Measurements from ENCODE around the gene PGAP1.

The PGAP1 gene

DNA sequence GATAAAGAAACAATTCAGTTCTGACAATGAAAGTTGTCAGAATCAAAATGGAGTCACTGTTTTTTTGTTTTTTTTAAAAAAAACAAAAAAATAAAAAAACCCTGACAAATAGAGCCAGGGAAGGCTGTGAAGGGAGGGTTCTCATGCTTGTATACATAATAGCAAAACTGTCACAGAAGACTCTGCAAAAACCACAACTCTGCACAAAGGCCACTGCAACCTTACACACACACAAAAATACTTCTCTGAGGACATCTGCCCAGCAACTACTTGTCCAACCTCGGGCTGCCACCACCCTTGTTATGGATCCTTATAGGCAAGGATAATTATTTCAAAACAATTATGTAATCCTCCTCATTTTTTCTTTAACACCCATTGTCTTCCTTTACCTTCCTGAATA lies 75.4 kb downstream of the PGAP1 start:
- TF ChIP-seq TAF1 (IDR thresholded peaks at IDR 0.05; ENCODE audit: borderline replicate concordance, insufficient read depth, low read length) = no peak
- no peak for TF ChIP-seq SIN3A (IDR thresholded peaks at IDR 0.05; ENCODE audit: borderline replicate concordance, insufficient read depth, low read length)
- TF ChIP-seq POLR2AphosphoS5 (IDR thresholded peaks at IDR 0.05; ENCODE audit: low read depth, low read length) = no peak
- TF ChIP-seq FOXP2 (optimal IDR thresholded peaks at IDR 0.05; ENCODE audit: borderline replicate concordance, extremely low read depth, extremely low read length, insufficient read depth) = no peak
- TF ChIP-seq, protein P1, sequence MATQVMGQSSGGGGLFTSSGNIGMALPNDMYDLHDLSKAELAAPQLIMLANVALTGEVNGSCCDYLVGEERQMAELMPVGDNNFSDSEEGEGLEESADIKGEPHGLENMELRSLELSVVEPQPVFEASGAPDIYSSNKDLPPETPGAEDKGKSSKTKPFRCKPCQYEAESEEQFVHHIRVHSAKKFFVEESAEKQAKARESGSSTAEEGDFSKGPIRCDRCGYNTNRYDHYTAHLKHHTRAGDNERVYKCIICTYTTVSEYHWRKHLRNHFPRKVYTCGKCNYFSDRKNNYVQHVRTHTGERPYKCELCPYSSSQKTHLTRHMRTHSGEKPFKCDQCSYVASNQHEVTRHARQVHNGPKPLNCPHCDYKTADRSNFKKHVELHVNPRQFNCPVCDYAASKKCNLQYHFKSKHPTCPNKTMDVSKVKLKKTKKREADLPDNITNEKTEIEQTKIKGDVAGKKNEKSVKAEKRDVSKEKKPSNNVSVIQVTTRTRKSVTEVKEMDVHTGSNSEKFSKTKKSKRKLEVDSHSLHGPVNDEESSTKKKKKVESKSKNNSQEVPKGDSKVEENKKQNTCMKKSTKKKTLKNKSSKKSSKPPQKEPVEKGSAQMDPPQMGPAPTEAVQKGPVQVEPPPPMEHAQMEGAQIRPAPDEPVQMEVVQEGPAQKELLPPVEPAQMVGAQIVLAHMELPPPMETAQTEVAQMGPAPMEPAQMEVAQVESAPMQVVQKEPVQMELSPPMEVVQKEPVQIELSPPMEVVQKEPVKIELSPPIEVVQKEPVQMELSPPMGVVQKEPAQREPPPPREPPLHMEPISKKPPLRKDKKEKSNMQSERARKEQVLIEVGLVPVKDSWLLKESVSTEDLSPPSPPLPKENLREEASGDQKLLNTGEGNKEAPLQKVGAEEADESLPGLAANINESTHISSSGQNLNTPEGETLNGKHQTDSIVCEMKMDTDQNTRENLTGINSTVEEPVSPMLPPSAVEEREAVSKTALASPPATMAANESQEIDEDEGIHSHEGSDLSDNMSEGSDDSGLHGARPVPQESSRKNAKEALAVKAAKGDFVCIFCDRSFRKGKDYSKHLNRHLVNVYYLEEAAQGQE (IDR thresholded peaks at IDR 0.05; ENCODE audit: insufficient read depth in 1 of 2, low read depth in 2 of 2, low read length in 2 of 2) = no peak

DNA sequence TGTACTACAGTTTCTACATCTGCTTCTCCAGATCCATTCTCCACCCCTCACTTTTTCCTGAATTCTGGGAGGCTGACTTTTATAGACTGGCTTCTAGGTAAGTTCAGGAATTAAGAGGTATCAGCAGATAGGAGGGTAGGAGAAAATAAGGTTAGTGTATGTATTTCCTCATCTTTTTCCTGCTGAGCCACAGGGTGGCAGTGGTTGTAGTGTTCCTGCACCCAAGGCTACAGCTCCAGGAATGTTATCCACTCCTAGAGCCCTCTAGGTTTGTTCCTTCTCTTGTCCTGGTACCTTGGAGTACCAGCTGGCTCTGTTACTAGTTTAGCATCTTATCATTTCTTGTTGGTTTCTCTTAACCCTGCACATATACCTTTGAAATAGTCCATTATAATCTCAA lies 76.6 kb downstream of the PGAP1 start:
- TF ChIP-seq, protein P1 (IDR thresholded peaks at IDR 0.05; ENCODE audit: insufficient read depth in 1 of 2, low read depth in 2 of 2, low read length in 2 of 2) = no peak
- TF ChIP-seq POLR2AphosphoS5 (IDR thresholded peaks at IDR 0.05; ENCODE audit: low read depth, low read length) = no peak
- no peak for TF ChIP-seq TAF1 (IDR thresholded peaks at IDR 0.05; ENCODE audit: borderline replicate concordance, insufficient read depth, low read length)
- TF ChIP-seq FOXP2 (optimal IDR thresholded peaks at IDR 0.05; ENCODE audit: borderline replicate concordance, extremely low read depth, extremely low read length, insufficient read depth) = no peak
- TF ChIP-seq SIN3A (IDR thresholded peaks at IDR 0.05; ENCODE audit: borderline replicate concordance, insufficient read depth, low read length) = no peak

- TF ChIP-seq SIN3A (IDR thresholded peaks at IDR 0.05; ENCODE audit: borderline replicate concordance, insufficient read depth, low read length) (no peak), TAF1 (IDR thresholded peaks at IDR 0.05; ENCODE audit: borderline replicate concordance, insufficient read depth, low read length) (no peak), FOXP2 (optimal IDR thresholded peaks at IDR 0.05; ENCODE audit: borderline replicate concordance, extremely low read depth, extremely low read length, insufficient read depth) (no peak), POLR2AphosphoS5 (IDR thresholded peaks at IDR 0.05; ENCODE audit: low read depth, low read length) (no peak)
- TF ChIP-seq, protein P1 (IDR thresholded peaks at IDR 0.05; ENCODE audit: insufficient read depth in 1 of 2, low read depth in 2 of 2, low read length in 2 of 2) = no peak
Measured at GRCh38 chr2:196846295-196846694, 80.2 kb downstream of the PGAP1 start.

GRCh38 chr2:196845371-196845770 lies 81.1 kb downstream of the PGAP1 start:
- TF ChIP-seq, protein P1 (IDR thresholded peaks at IDR 0.05; ENCODE audit: insufficient read depth in 1 of 2, low read depth in 2 of 2, low read length in 2 of 2) = no peak
- TF ChIP-seq SIN3A (IDR thresholded peaks at IDR 0.05; ENCODE audit: borderline replicate concordance, insufficient read depth, low read length) (no peak), TAF1 (IDR thresholded peaks at IDR 0.05; ENCODE audit: borderline replicate concordance, insufficient read depth, low read length) (no peak), FOXP2 (optimal IDR thresholded peaks at IDR 0.05; ENCODE audit: borderline replicate concordance, extremely low read depth, extremely low read length, insufficient read depth) (no peak), POLR2AphosphoS5 (IDR thresholded peaks at IDR 0.05; ENCODE audit: low read depth, low read length) (no peak)

GRCh38 chr2:196840171-196840570 lies 86.3 kb downstream of the PGAP1 start:
- TF ChIP-seq TAF1 (IDR thresholded peaks at IDR 0.05; ENCODE audit: borderline replicate concordance, insufficient read depth, low read length) = no peak
- TF ChIP-seq, protein P1 (IDR thresholded peaks at IDR 0.05; ENCODE audit: insufficient read depth in 1 of 2, low read depth in 2 of 2, low read length in 2 of 2) = no peak
- no peak for TF ChIP-seq FOXP2 (optimal IDR thresholded peaks at IDR 0.05; ENCODE audit: borderline replicate concordance, extremely low read depth, extremely low read length, insufficient read depth)
- TF ChIP-seq POLR2AphosphoS5 (IDR thresholded peaks at IDR 0.05; ENCODE audit: low read depth, low read length) = no peak
- TF ChIP-seq SIN3A (IDR thresholded peaks at IDR 0.05; ENCODE audit: borderline replicate concordance, insufficient read depth, low read length) = no peak
